Muscle of leg (tissue), 11 donors: ENCODE results near the gene NOVA2. TPM values are rescaled to one million over a fixed set of nuclear protein-coding genes. Genes with fewer than 3 reads are reported as not detected.

Experiments
- DNase-seq: peaks from one replicate; pipeline ENCODE4 v3.0.0; 2013
- H3K27ac ChIP-seq: one replicate; pipeline ENCODE4 v1.5.1; 2013; ENCODE audit warnings: mild to moderate bottlenecking, low read length, control low read depth
- H3K27me3 ChIP-seq: one replicate; pipeline ENCODE4 v1.6.1; 2013; ENCODE audit warnings: low read length; ENCODE audit not compliant: control insufficient read depth, insufficient read depth
- H3K36me3 ChIP-seq: one replicate; pipeline ENCODE4 v1.6.1; 2013; ENCODE audit warnings: low read length; ENCODE audit not compliant: control insufficient read depth, insufficient read depth
- H3K4me1 ChIP-seq: one replicate; pipeline ENCODE4 v1.6.1; 2013; ENCODE audit warnings: low read length; ENCODE audit not compliant: control insufficient read depth, insufficient read depth
- H3K4me3 ChIP-seq: one replicate; pipeline ENCODE4 v1.5.1; 2013; ENCODE audit warnings: low read length, control low read depth
- H3K9me3 ChIP-seq: replicated peaks from 2 replicates; pipeline ENCODE4 v1.6.1; 2013; ENCODE audit warnings: low read depth, low read length; ENCODE audit not compliant: control insufficient read depth
- whole genome bisulfite sequencing: methylation state at CpG from one replicate; pipeline ENCODE4 v1.1.5; 2013; ENCODE audit warnings: missing lambda C conversion rate; ENCODE audit not compliant: insufficient coverage; 5-methylcytosine and 5-hydroxymethylcytosine counted together
- polyA plus RNA-seq, 8 donors: library from polyadenylated mRNA; unstranded; fragments of 120-200 nt; gene quantifications; one replicate each; pipeline versions ENCODE4 v1.2.1 to v1.2.3, GENCODE V29; 2013; ENCODE audit warnings: inconsistent platforms in 1 of 8, low replicate concordance in 1 of 8; ENCODE audit not compliant: insufficient read length in 8 of 8, insufficient read depth in 1 of 8
- total RNA-seq: library from RNA; stranded (reverse); fragments of 120-200 nt; gene quantifications from one replicate; pipeline ENCODE4 v1.2.4, GENCODE V29; 2013

Gene NOVA2
- total and polyA plus RNA-seq, 9 donors, result 0.98 to 5.3 (median 3.9) TPM

- Histone ChIP-seq H3K4me3 (peak overlapping the region; percentile 46), H3K9me3 (no peaks in the 10 kb centered on the region), H3K4me1 (peaks cover 46% of the 10 kb centered on the region), H3K36me3 (peaks cover 20% of the 10 kb centered on the region), H3K27me3 (no peaks in the 10 kb centered on the region), H3K27ac (peak overlapping the region; percentile 84)
- WGBS, result 52% methylated on average over 72 of the region's 72 CpGs
- DNase-seq, result peak; percentile 58
Measured at GRCh38 chr19:45884682-45885555, 88.7 kb downstream of the NOVA2 start.

- H3K9me3 ChIP-seq, result no peaks in the 10 kb centered on the region
- peaks cover 2% of the 10 kb centered on the region for H3K27me3 ChIP-seq
- H3K36me3 ChIP-seq, result peaks cover 20% of the 10 kb centered on the region
- H3K27ac ChIP-seq, result no peak overlapping the region
- no peak overlapping the region for H3K4me3 ChIP-seq
- no peak for DNase-seq
- WGBS, result 86% methylated on average over 55 of the region's 57 CpGs
- H3K4me1 ChIP-seq, result peaks cover 46% of the 10 kb centered on the region
Measured at GRCh38 chr19:45883881-45884681, 89.6 kb downstream of the NOVA2 start.

Other genes starting within 250 kb of the NOVA2 start
- 7.3 TPM for gene FBXO46, start 243.0 kb downstream of the NOVA2 start, total RNA-seq
- gene FBXO46, start 243.0 kb downstream of the NOVA2 start, polyA plus RNA-seq, result 10 to 100 TPM in 6 of 8 donors, 1 to 10 TPM in 2; 7.5 to 16.1 (median 12.7) TPM
- gene MEIOSIN, start 240.4 kb downstream of the NOVA2 start, total RNA-seq, result not detected
- under 1 TPM in 1 of 8 donors, not detected in 7; 0.04 TPM for gene MEIOSIN, start 240.4 kb downstream of the NOVA2 start, polyA plus RNA-seq
- gene SIX5, start 204.6 kb downstream of the NOVA2 start, total RNA-seq, result 14.9 TPM
- 10 to 100 TPM; 16.7 to 31.9 (median 25.3) TPM for gene SIX5, start 204.6 kb downstream of the NOVA2 start, polyA plus RNA-seq
- gene DMPK, start 191.4 kb downstream of the NOVA2 start, total RNA-seq, result 158 TPM
- 100 to 1,000 TPM; 236 to 390 (median 333) TPM for gene DMPK, start 191.4 kb downstream of the NOVA2 start, polyA plus RNA-seq
- gene DMWD, start 181.0 kb downstream of the NOVA2 start, total RNA-seq, result 29.1 TPM
- 10 to 100 TPM; 32.6 to 57.1 (median 45.0) TPM for gene DMWD, start 181.0 kb downstream of the NOVA2 start, polyA plus RNA-seq
- 0.09 TPM for gene RSPH6A, start 158.6 kb downstream of the NOVA2 start, total RNA-seq
- gene RSPH6A, start 158.6 kb downstream of the NOVA2 start, polyA plus RNA-seq, result under 1 TPM in 2 of 8 donors, not detected in 6; 0.05 to 0.11 TPM
- gene SYMPK, start 110.7 kb downstream of the NOVA2 start, total RNA-seq, result 25.8 TPM
- gene SYMPK, start 110.7 kb downstream of the NOVA2 start, polyA plus RNA-seq, result 10 to 100 TPM; 32.5 to 44.0 (median 38.8) TPM
- gene FOXA3, start 109.5 kb downstream of the NOVA2 start, total RNA-seq, result not detected
- gene FOXA3, start 109.5 kb downstream of the NOVA2 start, polyA plus RNA-seq, result under 1 TPM in 3 of 8 donors, not detected in 5; 0.09 to 0.41 (median 0.12) TPM
- gene IRF2BP1, start 87.7 kb downstream of the NOVA2 start, total RNA-seq, result 17.5 TPM
- gene IRF2BP1, start 87.7 kb downstream of the NOVA2 start, polyA plus RNA-seq, result 10 to 100 TPM; 16.4 to 21.8 (median 19.4) TPM
- gene MYPOP, start 71.3 kb downstream of the NOVA2 start, total RNA-seq, result 1.3 TPM
- 1 to 10 TPM; 3.4 to 5.5 (median 4.2) TPM for gene MYPOP, start 71.3 kb downstream of the NOVA2 start, polyA plus RNA-seq
- gene NANOS2, start 59.1 kb downstream of the NOVA2 start, total RNA-seq, result not detected
- gene NANOS2, start 59.1 kb downstream of the NOVA2 start, polyA plus RNA-seq, result not detected
- 6.1 TPM for gene CCDC61, start 21.6 kb upstream of the NOVA2 start, total RNA-seq
- 1 to 10 TPM; 6.2 to 9.0 (median 7.0) TPM for gene CCDC61, start 21.6 kb upstream of the NOVA2 start, polyA plus RNA-seq
- 0.27 TPM for gene PGLYRP1, start 49.2 kb upstream of the NOVA2 start, total RNA-seq
- 1 to 10 TPM in 2 of 8 donors, under 1 TPM in 6; 0.60 to 2.3 (median 0.66) TPM for gene PGLYRP1, start 49.2 kb upstream of the NOVA2 start, polyA plus RNA-seq
- 1.9 TPM for gene IGFL4, start 67.1 kb upstream of the NOVA2 start, total RNA-seq
- gene IGFL4, start 67.1 kb upstream of the NOVA2 start, polyA plus RNA-seq, result 10 to 100 TPM in 1 of 8 donors, 1 to 10 TPM in 7; 1.2 to 11.3 (median 2.9) TPM
- gene IGFL3, start 150.8 kb upstream of the NOVA2 start, total RNA-seq, result not detected
- not detected for gene IGFL3, start 150.8 kb upstream of the NOVA2 start, polyA plus RNA-seq
- 0.09 TPM for gene IGFL2, start 174.4 kb upstream of the NOVA2 start, total RNA-seq
- gene IGFL2, start 174.4 kb upstream of the NOVA2 start, polyA plus RNA-seq, result 10 to 100 TPM in 1 of 8 donors, under 1 TPM in 2, not detected in 5; 0.15 to 11.4 (median 0.51) TPM